ENCODE data around the gene ADAMTS3. TPM values are rescaled to one million over a fixed set of nuclear protein-coding genes. Genes with fewer than 3 reads are reported as not detected.

The ADAMTS3 gene
- polyA plus RNA-seq, 1 donor from 2014 or later: not detected

- Mint-ChIP-seq H3K27me3 (no peaks in the 10 kb centered on the region), H3K36me3 (no peaks in the 10 kb centered on the region), H3K27ac (no peak overlapping the region), H3K4me1 (no peaks in the 10 kb centered on the region), H3K9me3 (peaks cover 0 to 1% (median 0%) of the 10 kb centered on the region in 3 donors), H3K4me3 (no peak overlapping the region)
Measured at GRCh38 chr4:72377491-72378194, 191.4 kb downstream of the ADAMTS3 start.

- Mint-ChIP-seq H3K36me3 (no peaks in the 10 kb centered on the region), H3K4me3 (no peak overlapping the region), H3K9me3 (peaks cover 0 to 1% (median 0%) of the 10 kb centered on the region in 3 donors), H3K4me1 (no peaks in the 10 kb centered on the region), H3K27ac (no peak overlapping the region), H3K27me3 (no peaks in the 10 kb centered on the region)
Measured at GRCh38 chr4:72376901-72377300, 192.1 kb downstream of the ADAMTS3 start.

GRCh38 chr4:72375073-72375736 is 193.8 kb downstream of the ADAMTS3 start:
- Mint-ChIP-seq H3K4me3 (no peak overlapping the region), H3K27ac (no peak overlapping the region), H3K9me3 (peaks cover 0 to 1% (median 0%) of the 10 kb centered on the region in 3 donors), H3K4me1 (no peaks in the 10 kb centered on the region), H3K27me3 (no peaks in the 10 kb centered on the region), H3K36me3 (no peaks in the 10 kb centered on the region)

- H3K4me1 Mint-ChIP-seq: no peaks in the 10 kb centered on the region
- H3K4me3 Mint-ChIP-seq: no peak overlapping the region
- H3K27me3 Mint-ChIP-seq: no peaks in the 10 kb centered on the region
- H3K27ac Mint-ChIP-seq: no peak overlapping the region
- no peaks in the 10 kb centered on the region for H3K36me3 Mint-ChIP-seq
- peaks cover 0 to 1% (median 0%) of the 10 kb centered on the region in 3 donors for H3K9me3 Mint-ChIP-seq
Measured at GRCh38 chr4:72374159-72374558, 194.9 kb downstream of the ADAMTS3 start.

DNA sequence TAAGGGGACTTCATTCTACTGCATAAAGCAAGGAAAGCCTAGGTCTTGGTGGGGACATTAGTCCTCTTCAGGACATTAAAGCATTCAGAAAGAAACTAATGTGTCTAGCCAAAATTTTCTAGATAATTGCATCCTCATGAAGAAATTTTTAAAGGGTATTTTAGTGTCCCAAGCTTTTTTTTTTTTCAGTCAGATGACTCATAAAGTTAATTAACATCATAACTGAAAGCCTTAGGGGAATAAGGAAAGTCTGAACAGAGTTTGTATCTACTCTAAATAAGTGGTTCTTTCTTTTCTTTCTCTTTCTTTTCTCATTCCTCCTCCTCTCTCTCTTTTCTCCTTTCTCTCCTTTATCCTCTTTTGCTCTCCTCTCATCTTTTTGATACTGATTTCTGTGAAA is 202.4 kb downstream of the ADAMTS3 start:
- no peaks in the 10 kb centered on the region for H3K36me3 Mint-ChIP-seq
- H3K9me3 Mint-ChIP-seq: no peaks in the 10 kb centered on the region
- no peak overlapping the region for H3K4me3 Mint-ChIP-seq
- no peaks in the 10 kb centered on the region for H3K4me1 Mint-ChIP-seq
- H3K27ac Mint-ChIP-seq: no peak overlapping the region
- no peaks in the 10 kb centered on the region for H3K27me3 Mint-ChIP-seq

- Mint-ChIP-seq H3K4me1 (no peaks in the 10 kb centered on the region), H3K27me3 (no peaks in the 10 kb centered on the region), H3K4me3 (no peak overlapping the region), H3K36me3 (no peaks in the 10 kb centered on the region), H3K9me3 (no peaks in the 10 kb centered on the region), H3K27ac (no peak overlapping the region)
Measured at GRCh38 chr4:72365981-72366380, 203.0 kb downstream of the ADAMTS3 start.

- Mint-ChIP-seq H3K27me3 (no peaks in the 10 kb centered on the region), H3K4me3 (no peak overlapping the region), H3K9me3 (no peaks in the 10 kb centered on the region), H3K27ac (no peak overlapping the region), H3K4me1 (no peaks in the 10 kb centered on the region), H3K36me3 (no peaks in the 10 kb centered on the region)
Measured at GRCh38 chr4:72365016-72365415, 204.0 kb downstream of the ADAMTS3 start.

- no peak overlapping the region for H3K4me3 Mint-ChIP-seq
- H3K9me3 Mint-ChIP-seq: no peaks in the 10 kb centered on the region
- H3K27ac Mint-ChIP-seq: no peak overlapping the region
- H3K4me1 Mint-ChIP-seq: no peaks in the 10 kb centered on the region
- H3K36me3 Mint-ChIP-seq: no peaks in the 10 kb centered on the region
- H3K27me3 Mint-ChIP-seq: no peaks in the 10 kb centered on the region
Measured at GRCh38 chr4:72360075-72360474, 208.9 kb downstream of the ADAMTS3 start.

- Mint-ChIP-seq H3K27me3 (no peaks in the 10 kb centered on the region), H3K36me3 (no peaks in the 10 kb centered on the region), H3K27ac (no peak overlapping the region), H3K4me3 (no peak overlapping the region), H3K9me3 (no peaks in the 10 kb centered on the region), H3K4me1 (no peaks in the 10 kb centered on the region)
Measured at GRCh38 chr4:72358483-72358882, 210.5 kb downstream of the ADAMTS3 start.

DNA sequence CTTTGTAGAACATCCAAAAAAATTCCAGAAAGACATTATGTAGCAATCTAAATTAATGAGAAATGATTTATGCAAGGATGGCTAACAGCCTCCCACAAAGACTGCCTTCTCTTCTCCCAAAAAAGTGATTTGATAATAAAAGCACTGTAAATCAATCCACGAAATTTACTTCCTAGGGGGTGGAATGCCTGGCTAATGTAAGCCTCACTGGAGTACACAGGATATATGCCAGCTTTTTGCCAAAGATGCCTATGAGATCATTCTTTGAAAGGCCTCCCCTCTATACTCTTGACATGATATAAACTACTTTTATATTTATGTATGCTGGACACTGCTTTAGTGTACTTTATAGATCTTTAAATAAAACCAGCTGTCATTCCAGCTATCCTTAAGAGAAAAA is 211.1 kb downstream of the ADAMTS3 start:
- Mint-ChIP-seq H3K27ac (no peak overlapping the region), H3K9me3 (no peaks in the 10 kb centered on the region), H3K4me3 (no peak overlapping the region), H3K36me3 (no peaks in the 10 kb centered on the region), H3K4me1 (no peaks in the 10 kb centered on the region), H3K27me3 (no peaks in the 10 kb centered on the region)

GRCh38 chr4:72352711-72353110 is 216.3 kb downstream of the ADAMTS3 start:
- no peak overlapping the region for H3K4me3 Mint-ChIP-seq
- H3K4me1 Mint-ChIP-seq: no peaks in the 10 kb centered on the region
- H3K9me3 Mint-ChIP-seq: no peaks in the 10 kb centered on the region
- H3K36me3 Mint-ChIP-seq: no peaks in the 10 kb centered on the region
- no peak overlapping the region for H3K27ac Mint-ChIP-seq
- H3K27me3 Mint-ChIP-seq: peaks cover 5% of the 10 kb centered on the region

DNA sequence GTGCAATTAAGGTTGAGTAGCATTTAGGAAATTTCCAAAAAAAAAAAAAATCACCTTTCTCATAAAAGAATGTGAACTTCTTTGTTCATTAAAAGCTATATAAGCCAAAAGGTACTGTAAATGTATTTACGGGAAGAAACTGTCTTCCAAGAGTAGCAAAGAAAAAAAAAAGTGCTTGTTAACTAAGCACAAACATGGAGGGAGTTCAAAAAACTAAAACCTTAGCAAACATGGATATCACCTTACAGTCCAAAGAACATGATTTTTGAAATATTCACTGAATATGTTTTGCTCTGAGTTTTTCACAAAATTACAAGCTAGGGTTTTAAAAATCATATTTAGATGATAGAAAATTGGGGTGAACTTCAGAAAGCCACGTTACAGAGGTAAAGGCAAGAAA is 217.5 kb downstream of the ADAMTS3 start:
- H3K4me3 Mint-ChIP-seq: no peak overlapping the region
- no peaks in the 10 kb centered on the region for H3K4me1 Mint-ChIP-seq
- no peaks in the 10 kb centered on the region for H3K36me3 Mint-ChIP-seq
- H3K27me3 Mint-ChIP-seq: peaks cover 5% of the 10 kb centered on the region
- no peaks in the 10 kb centered on the region for H3K9me3 Mint-ChIP-seq
- H3K27ac Mint-ChIP-seq: no peak overlapping the region

- Mint-ChIP-seq H3K36me3 (no peaks in the 10 kb centered on the region), H3K27ac (no peak overlapping the region), H3K27me3 (peaks cover 5% of the 10 kb centered on the region), H3K4me1 (no peaks in the 10 kb centered on the region), H3K9me3 (no peaks in the 10 kb centered on the region), H3K4me3 (no peak overlapping the region)
Measured at GRCh38 chr4:72348701-72349100, 220.3 kb downstream of the ADAMTS3 start.

- H3K36me3 Mint-ChIP-seq: no peaks in the 10 kb centered on the region
- no peak overlapping the region for H3K4me3 Mint-ChIP-seq
- H3K9me3 Mint-ChIP-seq: no peaks in the 10 kb centered on the region
- H3K4me1 Mint-ChIP-seq: no peaks in the 10 kb centered on the region
- H3K27me3 Mint-ChIP-seq: no peaks in the 10 kb centered on the region
- H3K27ac Mint-ChIP-seq: no peak overlapping the region
Measured at GRCh38 chr4:72344418-72344817, 224.6 kb downstream of the ADAMTS3 start.

- Mint-ChIP-seq H3K4me1 (no peaks in the 10 kb centered on the region), H3K36me3 (no peaks in the 10 kb centered on the region), H3K27me3 (no peaks in the 10 kb centered on the region), H3K9me3 (no peaks in the 10 kb centered on the region), H3K27ac (peak overlapping the region in 1 of 3 donors; percentile 20), H3K4me3 (no peak overlapping the region)
Measured at GRCh38 chr4:72341432-72341820, 227.6 kb downstream of the ADAMTS3 start.

DNA sequence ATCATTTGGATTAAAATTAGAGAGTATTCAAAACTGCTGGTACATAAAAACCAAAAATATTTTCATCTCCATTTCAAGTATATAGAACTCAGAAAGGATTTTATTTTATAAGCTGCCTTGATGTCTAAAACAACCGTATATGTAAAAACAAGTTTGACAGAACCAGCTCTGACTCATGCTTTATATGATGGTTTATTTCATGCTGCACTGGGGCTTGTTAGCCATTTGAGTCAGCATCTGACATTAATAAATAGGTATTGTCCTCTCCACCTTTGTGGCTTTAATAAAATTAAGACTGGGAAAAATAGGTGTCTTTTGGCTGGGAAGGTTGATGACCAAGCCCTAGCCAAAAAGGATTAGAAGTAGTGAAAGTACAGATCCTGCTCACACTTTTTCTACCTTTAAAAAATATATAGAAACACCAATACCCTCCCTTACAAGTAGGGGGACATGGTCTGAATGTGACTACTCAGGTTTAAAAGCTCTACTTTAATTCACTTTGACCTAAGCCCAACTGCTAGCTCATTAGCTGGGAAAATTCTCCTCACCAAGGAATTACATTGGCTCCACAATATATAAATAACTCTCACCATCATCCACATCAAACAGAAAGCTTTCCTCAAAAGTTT is 228.1 kb downstream of the ADAMTS3 start:
- H3K36me3 Mint-ChIP-seq: no peaks in the 10 kb centered on the region
- no peaks in the 10 kb centered on the region for H3K4me1 Mint-ChIP-seq
- no peaks in the 10 kb centered on the region for H3K27me3 Mint-ChIP-seq
- no peak overlapping the region for H3K4me3 Mint-ChIP-seq
- H3K9me3 Mint-ChIP-seq: no peaks in the 10 kb centered on the region
- no peak overlapping the region for H3K27ac Mint-ChIP-seq

Data from IgD-negative memory B cell (primary cell).